Mucosa of gallbladder (tissue), 1 donor: ENCODE data around the gene MBNL1. TPM values are rescaled to one million over a fixed set of nuclear protein-coding genes. Genes with fewer than 3 reads are reported as not detected.
"Not testable (repeated sequence)": the region's sequence is repeated elsewhere in the genome, so short reads cannot be mapped to it uniquely, and the experiment has no call there.

Experiments used
- DNase-seq: peaks from one replicate; pipeline ENCODE4 v3.0.0-alpha.2; 2020; ENCODE audit warnings: low spot score
- total RNA-seq: library from RNA; stranded (reverse); gene quantifications from one replicate; pipeline ENCODE4 v1.2.1, GENCODE V29; 2021
- donor health status: DM: no; HTN: no; CAD: no.

MBNL1 gene
- total RNA-seq, 1 donor from 2014 or later, result 223 TPM

DNA sequence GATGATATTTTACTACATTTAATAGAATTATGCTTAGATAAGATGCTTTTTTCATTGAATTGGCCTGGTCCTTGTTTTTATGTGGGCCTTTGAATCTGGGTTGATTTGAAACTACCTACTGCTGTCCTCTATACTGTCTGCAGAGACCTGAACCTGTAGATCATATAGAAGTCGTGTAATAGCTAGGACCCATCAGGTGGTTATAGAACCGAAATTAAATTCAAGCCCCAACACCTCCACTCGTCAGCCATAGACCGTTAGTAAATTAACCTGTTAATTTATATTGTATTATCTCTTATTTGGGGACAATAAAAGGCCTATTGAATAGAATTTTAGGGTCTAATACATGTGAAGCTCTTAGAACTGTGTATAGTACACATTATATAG is 108.4 kb downstream of the MBNL1 start:
- DNase-seq, result no peak

DNA sequence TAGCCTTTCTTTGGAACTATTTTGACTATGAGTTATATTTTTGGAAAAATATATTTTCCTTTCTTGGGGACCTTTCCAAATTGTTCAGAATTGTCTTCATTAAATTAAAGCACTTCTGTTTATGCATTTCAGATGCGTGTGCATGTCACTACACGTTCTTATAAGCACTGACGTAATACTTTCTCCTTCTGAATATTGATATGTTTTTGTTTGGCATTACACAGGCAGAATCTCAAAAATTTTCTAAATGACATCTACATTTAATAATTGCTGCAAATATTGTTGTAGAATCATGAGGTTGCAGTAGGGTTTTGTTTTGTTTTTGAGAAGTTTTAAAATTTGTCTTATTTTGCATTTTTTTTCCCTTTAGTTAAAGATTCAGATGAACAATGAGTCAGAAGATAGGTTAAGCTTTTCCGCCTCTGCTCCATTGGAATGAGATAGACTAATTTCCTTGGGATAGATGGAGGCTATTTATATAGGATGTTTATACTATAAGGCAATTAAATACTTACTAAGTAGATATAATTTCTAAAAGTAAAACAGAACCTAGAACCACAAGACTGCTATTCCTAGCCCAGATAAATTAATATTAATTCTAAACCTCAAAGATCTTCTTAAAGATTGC is 110.8 kb downstream of the MBNL1 start:
- no peak for DNase-seq

DNA sequence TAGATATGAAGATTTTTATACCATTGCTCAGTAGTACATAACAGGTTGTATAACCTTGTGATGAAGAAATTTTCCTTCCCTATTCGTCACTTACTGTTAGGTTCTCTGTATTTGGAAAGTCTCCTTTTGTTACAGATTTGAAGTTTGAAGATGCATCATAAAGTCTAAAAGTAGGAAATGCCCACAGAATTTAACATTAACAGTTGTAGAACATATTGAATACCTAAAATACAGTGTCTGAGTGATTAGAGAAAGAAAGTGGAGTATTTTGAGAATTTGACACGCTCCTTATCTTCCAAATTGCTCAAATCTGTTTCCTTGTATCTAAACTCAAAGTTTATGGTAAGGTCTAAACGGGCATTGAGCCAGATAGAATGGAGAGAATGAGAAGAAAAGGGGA is 111.3 kb downstream of the MBNL1 start:
- DNase-seq, result no peak

DNA sequence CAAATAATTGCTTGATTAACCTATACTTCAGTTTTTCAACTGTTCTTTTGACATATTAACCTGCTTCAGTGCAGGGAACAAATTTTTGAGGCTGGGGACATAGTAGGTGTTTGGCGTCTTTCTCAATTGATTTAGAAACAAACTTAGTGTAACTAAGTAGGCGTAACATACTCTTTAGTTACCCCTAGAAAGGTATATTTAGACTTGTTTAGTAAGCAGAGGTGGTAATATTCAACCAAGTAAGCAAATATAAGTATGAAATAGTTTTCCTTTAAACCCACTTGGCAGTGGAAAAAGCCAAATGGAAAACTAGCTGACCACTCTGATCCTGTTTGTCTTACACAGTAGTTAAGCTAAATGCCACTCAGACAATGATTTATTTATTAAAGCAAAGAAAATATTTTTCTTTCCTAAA is 113.2 kb downstream of the MBNL1 start:
- DNase-seq, result no peak

DNA sequence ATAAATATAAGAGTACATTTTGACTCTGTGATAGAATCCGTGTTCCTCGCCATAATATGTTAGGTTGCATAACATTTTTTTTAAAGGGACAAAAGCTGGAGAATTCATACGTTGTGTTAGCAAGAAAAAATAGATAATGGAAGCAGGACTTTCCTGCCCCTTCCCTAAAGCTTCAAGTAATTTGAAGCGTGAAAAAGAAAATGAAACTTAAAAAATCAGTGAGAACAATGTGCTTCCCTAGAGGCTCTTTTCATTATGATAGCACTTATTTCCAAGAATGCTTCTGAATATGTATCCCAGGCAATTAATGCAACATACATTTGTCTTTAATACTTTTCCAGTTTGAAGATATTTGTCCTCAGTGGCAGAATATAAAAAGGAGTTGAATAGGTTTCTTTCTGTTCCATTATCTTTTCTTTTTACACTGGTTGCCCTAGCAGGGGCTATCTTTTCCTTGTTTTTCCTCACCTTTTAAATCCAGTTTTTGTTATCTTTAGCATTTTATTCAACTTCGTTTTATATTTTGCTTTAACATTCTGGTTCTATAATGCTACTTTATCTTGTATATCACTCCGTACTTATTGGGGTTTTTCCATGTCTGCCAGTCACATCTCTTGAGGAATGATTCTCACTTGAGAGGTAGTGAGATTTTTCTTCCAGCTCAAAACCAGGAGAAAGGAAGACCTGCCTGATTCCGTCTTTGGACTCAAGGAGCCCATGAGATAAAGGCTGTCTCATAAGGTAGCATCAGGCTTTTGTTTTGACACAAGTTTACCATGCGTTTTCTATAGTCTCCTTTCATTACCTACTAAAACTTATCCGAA is 113.8 kb downstream of the MBNL1 start:
- no peak for DNase-seq

DNA sequence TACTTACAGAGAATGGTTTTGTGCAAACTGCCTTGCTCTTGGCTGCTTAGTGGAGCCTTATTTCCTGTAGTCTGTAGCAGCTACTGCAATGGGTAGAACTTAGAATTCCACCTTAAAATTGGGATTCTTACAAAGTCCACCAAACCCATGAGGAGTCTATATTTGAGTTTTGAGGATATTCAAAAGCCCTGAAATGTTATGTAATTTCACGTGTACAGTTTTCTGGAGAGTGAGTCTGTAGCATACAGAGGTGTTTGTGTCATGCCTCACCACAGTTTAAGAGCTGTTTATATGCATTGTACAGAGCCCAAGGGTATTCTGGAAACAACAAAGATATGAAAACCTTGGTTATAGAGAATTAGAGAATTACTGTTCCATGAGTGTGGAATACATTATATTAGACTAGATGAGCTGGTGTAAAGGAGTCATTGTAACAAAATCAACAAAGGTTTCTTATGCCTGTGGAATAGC is 114.4 kb downstream of the MBNL1 start:
- no peak for DNase-seq

DNA sequence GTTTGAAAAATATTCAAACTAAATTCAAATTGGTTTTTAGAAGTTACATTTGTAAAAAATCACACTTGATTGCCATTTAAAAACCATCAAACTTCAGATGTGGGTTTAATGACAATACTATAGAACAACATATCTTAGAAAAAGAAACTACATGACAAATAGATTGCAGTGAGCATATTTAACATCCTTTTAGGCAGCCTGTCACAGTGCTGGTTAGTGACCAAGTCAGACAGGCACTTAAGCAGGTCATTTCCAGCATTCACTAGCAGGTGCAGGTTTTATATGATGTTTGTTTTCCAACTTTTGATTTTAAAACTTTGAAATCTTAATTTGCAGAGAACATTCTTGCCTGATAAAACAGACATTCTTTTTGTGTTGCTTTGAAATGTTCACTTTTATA is 115.7 kb downstream of the MBNL1 start:
- DNase-seq, result no peak

DNA sequence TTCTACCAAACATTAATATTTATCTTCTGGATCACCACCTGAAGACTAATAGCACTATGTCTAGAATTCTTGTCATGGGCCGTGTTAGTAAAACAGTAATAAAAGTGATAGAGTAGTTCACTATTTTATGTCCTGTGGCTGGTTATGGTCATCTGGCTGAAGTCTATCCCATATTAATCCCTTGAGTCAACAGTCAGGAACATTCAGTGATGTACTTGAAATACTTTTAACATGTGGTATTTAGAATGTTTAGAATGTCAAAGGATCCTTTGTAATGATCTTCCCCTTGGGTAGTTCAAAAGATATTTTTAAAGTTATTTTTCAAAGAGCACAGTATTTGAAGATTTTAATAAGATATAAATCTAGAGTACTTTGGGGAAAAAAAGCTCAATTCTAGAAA is 117.0 kb downstream of the MBNL1 start:
- no peak for DNase-seq

DNA sequence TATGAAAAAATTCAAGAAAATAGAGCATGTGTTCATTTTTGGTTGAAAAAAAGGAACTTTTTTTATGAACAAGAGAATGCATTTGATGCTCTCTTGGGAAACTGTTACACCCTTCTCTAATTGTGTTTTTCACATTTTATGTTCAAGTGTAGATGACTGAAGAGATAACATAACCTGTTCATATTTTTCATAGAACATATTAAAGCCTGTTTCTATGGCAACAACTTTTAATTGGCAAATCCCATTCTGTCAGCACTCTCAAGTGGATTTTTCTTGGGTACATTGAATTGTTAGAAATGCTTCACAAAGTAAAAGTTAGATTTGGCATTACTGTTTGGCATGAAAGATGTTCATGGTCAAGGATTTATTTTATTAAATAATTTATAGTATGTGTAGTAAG is 117.5 kb downstream of the MBNL1 start:
- DNase-seq, result no peak

DNA sequence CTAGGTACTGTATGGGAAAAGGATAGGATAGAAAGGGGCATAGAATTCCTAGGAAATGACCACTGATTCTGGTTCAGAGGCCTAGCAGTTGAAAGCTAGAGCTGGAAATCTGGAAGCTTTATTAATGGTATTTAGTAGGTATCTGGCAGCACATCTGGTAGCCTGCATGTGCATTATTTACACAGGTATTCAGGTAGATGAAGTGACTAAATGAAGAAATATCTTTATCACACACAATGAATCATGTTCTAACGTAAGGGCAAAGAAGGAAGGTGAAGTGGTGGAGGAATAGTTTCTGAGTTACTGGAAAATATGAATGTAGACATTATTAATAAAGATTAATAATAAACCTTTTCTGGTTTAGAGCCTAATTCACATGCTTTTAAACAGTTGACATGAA is 119.9 kb downstream of the MBNL1 start:
- no peak for DNase-seq

DNA sequence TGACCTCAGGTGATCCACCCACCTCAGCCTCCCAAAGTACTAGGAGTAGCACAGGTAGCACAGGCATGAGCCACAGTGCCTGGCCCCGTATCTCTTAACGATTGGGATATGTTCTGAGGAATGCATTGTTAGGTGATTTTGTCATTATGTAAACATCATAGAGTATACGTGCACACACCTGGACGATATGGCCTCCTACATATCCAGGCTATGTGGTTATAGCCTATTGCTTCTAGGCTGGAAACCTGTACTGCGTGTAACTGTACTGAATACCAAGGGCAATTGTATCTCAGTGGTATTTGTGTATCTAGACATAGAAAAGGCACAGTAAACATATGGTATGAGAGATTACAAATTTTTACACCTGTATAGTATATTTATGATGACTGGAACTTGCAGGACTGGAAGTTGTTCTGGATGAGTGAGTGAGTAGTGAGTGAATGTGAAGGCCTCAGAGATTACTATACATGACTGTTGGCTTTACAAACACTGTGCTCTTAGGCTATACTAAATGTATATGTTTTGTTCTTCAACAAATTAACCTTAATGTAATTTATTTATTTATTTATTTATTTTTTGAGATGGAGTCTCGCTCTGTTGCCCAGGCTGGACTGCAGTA is 120.7 kb downstream of the MBNL1 start:
- DNase-seq, result no peak

DNA sequence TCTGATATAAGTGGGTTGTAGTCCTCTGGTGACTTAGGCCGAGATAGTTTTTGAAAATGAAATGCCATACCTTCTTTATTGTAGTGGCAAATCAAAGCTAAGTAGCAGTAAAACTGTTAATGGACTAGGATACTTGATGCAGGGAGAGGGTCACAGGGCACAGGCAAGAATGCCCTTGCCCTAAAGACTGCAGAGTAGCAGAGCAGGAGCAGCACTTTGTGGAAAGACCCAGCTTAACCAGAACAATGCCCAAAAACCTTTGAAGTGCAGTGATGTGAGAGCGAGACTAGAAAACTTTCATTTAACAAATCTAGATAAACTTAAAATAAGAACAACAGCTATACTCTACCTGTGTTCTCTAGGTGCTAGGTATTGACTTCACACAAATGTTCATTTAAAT is 121.9 kb downstream of the MBNL1 start:
- no peak for DNase-seq

DNA sequence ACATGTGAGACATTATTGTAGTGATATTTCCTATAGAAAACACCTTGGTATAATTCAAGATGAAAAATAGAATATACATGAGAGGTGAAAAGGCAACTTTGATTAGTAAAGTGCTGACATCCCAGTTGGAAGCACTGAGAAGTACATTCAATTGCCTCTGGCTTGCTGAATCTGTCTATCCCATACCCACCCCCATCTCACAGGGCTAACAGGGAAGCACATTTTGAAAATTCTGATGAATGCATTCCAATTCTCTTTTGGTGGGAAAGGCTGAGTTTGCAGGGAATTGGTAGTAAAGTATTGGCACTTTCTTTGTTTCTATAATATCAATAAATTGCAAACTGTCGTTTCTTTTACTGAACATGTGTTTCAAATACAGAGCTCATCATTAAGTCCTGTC is 122.9 kb downstream of the MBNL1 start:
- no peak for DNase-seq

DNA sequence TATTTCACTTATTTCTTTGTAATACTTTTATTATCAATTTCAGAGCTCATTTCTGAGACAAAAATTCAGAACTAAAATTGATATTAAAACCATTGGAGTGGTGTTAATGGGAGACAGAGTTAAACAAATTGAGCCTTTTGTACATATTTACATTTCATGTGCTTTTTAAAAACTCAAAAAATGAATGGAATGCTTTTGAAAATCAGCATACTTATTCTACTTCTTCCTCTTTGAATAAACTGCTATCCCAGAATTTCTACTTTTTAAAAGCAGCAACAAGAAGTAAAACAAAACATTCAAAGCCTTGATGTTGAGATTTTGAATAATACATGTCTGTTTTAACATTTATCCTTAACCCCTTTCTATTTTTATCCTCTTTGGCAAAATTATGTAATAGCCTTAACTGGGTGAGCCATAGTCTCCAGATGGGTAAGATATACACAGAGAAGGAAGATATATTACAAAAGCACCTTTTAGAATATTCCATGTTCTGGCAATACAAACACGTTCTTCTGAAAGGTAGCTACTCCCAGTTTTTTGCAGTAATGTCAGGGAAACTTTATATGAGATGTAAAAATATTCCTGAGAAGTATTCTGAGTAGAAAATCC is 123.6 kb downstream of the MBNL1 start:
- DNase-seq, result no peak

DNA sequence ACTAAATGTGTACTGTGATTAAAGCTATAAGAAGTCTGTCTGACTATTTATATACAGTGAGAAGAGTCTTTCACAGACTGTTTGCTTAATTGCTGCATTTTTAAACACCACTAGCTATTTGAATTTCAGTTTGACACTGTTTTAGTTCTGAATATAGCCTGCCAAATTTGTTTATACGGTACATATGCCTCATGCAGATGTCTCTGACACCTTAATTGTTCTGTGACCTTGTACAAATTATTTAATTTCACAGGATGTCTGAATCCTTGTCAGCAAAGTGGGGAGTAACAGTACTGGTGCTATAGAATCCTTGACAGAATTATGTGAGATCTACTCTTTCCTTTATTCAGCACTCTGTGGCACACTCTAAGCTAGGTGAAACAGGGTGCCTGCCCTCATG is 125.5 kb downstream of the MBNL1 start:
- no peak for DNase-seq

DNA sequence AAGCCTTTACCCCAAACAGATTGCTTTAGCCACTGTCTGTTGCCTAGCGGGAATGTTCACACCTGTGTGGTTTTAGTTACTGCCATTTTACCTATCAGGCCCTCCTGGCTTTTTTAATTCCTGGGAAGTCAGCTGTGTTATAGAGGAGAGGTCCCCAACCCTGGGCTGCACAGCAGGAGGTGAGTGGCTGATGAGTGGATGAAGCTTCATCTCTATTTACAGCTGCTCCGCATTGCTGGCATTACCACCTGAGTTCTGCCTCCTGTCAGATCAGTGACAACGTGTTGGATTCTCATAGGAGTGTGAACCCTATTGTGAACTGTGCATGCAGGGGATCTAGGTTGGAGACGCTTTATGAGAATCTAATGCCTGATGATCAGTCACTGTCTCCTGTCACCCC is 127.0 kb downstream of the MBNL1 start:
- no peak for DNase-seq

DNA sequence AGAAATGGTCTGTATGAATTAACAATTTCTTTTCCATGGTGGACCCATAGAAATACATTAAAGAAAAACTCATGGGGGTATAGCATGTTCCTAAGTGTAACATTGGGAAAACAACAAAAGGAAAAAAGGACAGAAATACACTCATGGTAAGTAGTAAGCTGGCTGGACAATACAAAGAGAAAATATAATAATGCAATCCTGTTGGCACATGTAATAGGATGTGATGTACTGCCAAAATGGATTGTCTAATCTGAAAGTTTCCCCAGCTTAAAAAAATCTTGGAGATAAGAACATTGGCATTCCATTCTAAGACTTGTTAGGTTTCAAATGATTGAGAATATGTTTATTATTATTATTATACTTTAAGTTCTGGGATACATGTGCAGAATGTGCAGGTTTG is 128.1 kb downstream of the MBNL1 start:
- DNase-seq, result no peak

DNA sequence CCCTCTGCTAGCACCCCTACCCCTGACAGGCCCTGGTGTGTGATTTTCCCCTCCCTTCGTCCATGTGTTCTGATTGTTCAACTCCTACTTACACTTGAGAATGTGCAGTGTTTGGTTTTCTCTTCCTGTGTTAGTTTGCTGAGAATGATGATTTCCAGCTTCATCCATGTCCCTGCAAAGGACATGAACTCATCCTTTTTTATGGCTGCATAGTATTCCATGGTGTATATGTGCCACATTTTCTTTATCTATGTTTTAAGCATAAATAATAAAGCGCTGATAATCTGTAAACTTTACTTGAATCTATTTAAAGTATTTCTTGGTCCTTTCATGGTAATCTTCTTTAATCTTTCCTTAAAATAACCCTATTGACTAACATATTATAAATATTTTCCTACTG is 128.6 kb downstream of the MBNL1 start:
- not testable (repeated sequence) for DNase-seq

DNA sequence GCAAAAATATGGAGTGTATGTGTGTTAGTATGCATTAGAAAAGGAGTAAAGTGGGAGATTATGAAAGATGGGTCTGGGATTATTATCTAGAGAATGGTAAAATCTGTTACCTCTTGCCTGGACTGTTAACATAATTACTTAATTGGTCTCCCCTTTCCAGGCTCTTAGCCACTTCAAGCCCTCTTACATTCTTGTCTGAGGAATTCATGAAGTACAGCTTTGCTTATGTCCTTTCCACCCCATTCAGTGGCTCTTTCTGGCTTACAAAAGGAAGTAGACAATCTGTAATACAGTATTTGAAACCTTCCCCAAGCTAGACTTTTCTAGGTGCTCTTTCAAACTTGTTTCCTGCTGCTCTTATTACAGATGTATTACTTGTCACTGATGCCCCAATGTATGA is 129.8 kb downstream of the MBNL1 start:
- no peak for DNase-seq

DNA sequence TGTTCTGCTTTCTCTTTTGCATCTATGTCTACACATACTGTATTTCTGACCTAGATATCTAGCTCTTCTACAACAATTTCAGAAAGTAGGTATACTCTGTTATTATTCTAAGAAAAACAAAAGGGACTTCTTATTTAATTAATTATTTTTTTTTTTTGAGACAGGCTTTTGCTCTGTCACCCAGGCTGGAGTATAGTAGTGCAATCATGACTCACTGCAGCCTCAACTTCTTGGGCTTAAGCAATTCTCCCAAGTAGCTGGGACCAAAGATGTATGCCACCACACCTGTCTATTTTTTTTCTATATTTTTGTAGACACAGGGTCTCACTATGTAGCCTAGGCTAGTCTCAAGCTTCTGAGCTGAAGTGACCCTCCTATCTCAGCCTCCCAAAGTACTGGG is 130.6 kb downstream of the MBNL1 start:
- no peak for DNase-seq

DNA sequence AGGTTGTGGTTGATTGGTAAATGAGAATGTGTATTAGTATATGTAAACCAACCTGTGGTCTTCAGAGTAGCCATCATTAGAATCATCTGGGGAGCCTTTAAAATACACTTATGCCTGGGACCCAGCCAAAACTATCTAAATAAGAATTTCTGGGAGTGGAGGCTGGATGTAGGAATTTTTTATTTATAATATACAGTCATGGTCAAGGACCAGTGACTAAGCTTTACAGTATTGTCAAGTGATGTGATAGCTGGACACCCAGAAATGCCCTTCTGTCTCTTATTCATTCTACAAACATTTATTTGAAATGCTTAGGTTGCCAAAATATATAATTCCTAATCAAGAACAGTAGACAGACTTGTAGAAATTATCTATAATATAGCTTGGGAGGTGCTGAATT is 132.2 kb downstream of the MBNL1 start:
- DNase-seq, result no peak

DNA sequence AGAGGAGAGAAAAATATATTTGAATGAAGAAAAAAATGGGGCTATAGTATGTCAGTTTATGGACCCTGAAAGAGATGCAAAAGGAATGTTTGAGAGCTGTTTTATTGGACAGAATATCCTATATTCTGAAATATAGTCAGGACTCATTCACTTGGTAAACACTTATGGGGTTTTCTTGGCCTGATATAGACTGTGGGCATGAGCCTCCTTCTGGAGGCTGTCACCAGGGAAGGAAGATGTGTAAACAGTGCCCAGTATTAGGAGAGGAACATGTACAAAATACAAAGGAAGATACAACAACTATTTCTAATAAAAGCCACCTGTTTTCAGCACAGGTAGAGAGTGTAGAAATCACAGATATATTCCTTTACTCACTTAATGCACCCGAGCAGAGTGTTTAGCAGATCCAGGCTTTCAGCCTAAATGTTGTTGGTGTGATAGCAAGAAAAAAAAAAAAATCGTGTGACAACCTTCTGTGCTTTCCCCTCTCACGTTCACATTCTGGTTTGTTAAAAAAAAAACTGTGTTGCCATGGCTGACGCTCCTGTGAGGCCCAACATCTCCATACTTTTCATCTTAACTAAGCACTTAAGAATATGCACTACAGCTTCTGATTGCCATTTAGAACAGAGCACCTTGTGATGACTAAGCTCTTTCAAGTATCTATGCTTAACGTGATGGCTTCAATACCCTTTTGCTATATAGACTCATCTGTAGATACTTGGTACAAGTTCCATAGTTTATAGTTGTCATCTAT is 134.1 kb downstream of the MBNL1 start:
- no peak for DNase-seq
